ENCODE measurements around the gene ERN2. TPM values are rescaled to one million over a fixed set of nuclear protein-coding genes. Genes with fewer than 3 reads are reported as not detected.

Gene ERN2
- total RNA-seq, 1 donor from 2014 or later = 1.8 TPM

- Histone ChIP-seq H2AFZ (replicated peaks) (no peak overlapping the region), H3K9ac (no peak overlapping the region), H3K36me3 (no peaks in the 10 kb centered on the region), H3K4me3 (no peak overlapping the region), H3F3A (ENCODE audit: low read depth) (peaks cover 62% of the 10 kb centered on the region), H4K20me1 (ENCODE audit: low read depth) (peaks cover 11% of the 10 kb centered on the region), H3K4me1 (no peaks in the 10 kb centered on the region), H3K27ac (no peak overlapping the region), H3K79me2 (ENCODE audit: low read depth) (peaks cover 10% of the 10 kb centered on the region), H3K27me3 (no peaks in the 10 kb centered on the region), H3K4me2 (no peak overlapping the region), H3K9me3 (ENCODE audit: low read depth) (no peaks in the 10 kb centered on the region)
- H3K36me3 Mint-ChIP-seq = peaks cover 19% of the 10 kb centered on the region
- H3K4me3 Mint-ChIP-seq = no peak overlapping the region
- H3K27ac Mint-ChIP-seq = no peak overlapping the region
- TF ChIP-seq CTCF (IDR thresholded peaks at IDR 0.05) (no peak), EZH2 (IDR thresholded peaks at IDR 0.05) (no peak), EZH2phosphoT487 (IDR thresholded peaks at IDR 0.05) (no peak)
- no peak for DNase-seq (ENCODE audit: low spot score)
- peaks cover 14% of the 10 kb centered on the region for H3K4me1 Mint-ChIP-seq
- H3K27me3 Mint-ChIP-seq (ENCODE audit: insufficient read depth, low read depth) = no peaks in the 10 kb centered on the region
- no peaks in the 10 kb centered on the region for H3K9me3 Mint-ChIP-seq
These were observed 20.7 kb downstream of the ERN2 start for GRCh38 chr16:23692190-23692837.

- H3K4me2 ChIP-seq = no peak overlapping the region
- H3K4me1 Mint-ChIP-seq = peaks cover 14% of the 10 kb centered on the region
- H4K20me1 ChIP-seq (ENCODE audit: low read depth) = peaks cover 12% of the 10 kb centered on the region
- H3F3A ChIP-seq (ENCODE audit: low read depth) = peaks cover 62% of the 10 kb centered on the region
- peaks cover 23% of the 10 kb centered on the region for H3K36me3 Mint-ChIP-seq
- no peak overlapping the region for H3K27ac ChIP-seq
- H3K27me3 Mint-ChIP-seq (ENCODE audit: insufficient read depth, low read depth) = no peaks in the 10 kb centered on the region
- H3K4me3 ChIP-seq = no peak overlapping the region
- H3K4me1 ChIP-seq = no peaks in the 10 kb centered on the region
- no peak overlapping the region for H3K4me3 Mint-ChIP-seq
- H3K9me3 Mint-ChIP-seq = no peaks in the 10 kb centered on the region
- H3K36me3 ChIP-seq = peaks cover 6% of the 10 kb centered on the region
- DNase-seq (ENCODE audit: low spot score) = no peak
- H3K27ac Mint-ChIP-seq = no peak overlapping the region
- H3K9me3 ChIP-seq (ENCODE audit: low read depth) = no peaks in the 10 kb centered on the region
- H2AFZ ChIP-seq (replicated peaks) = no peak overlapping the region
- H3K79me2 ChIP-seq (ENCODE audit: low read depth) = peaks cover 16% of the 10 kb centered on the region
- no peaks in the 10 kb centered on the region for H3K27me3 ChIP-seq
- no peak overlapping the region for H3K9ac ChIP-seq
- no peak for TF ChIP-seq EZH2phosphoT487 (IDR thresholded peaks at IDR 0.05)
- TF ChIP-seq CTCF (IDR thresholded peaks at IDR 0.05) = no peak
- TF ChIP-seq EZH2 (IDR thresholded peaks at IDR 0.05) = no peak
These were observed 21.4 kb downstream of the ERN2 start for GRCh38 chr16:23691483-23692189.

DNA sequence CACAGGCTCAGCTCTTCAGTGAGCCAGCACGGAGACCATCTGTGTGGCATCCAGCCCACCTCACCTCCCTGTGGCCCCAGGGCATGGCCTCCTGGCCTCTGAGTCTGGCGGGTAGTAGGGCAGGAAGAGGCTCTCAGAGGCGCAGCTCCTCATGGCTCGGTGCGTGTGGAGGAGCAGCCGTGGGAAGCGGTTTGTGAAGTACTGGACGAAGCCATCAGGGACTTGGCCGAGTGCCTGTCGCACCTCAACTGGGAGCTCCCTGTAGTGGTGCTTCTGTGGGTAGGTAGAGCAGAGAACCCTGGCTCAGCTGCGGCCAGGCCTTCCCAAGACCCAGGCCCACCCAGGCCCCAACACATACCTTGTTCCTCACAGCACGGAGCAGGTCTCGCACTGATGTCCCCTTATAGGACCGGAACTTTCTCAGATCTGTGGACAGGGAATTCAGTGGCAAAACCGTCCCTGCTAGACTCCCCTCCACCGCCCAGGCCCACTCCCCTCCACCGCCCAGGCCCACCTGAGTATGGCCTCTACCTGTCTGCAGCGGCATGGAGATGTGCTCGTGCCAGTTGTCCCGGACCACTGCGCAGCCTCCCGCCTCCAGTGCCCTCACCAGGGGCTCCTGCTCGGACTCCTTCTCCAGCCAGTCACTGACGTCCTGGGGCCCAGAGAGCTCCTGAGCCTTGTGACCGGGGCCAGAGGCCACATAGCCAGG, 22.1 kb downstream of the ERN2 start:
- TF ChIP-seq EZH2 (IDR thresholded peaks at IDR 0.05) (no peak), CTCF (IDR thresholded peaks at IDR 0.05) (no peak), EZH2phosphoT487 (IDR thresholded peaks at IDR 0.05) (no peak)
- peaks cover 62% of the 10 kb centered on the region for H3F3A ChIP-seq (ENCODE audit: low read depth)
- no peak overlapping the region for H3K9ac ChIP-seq
- no peak overlapping the region for H2AFZ ChIP-seq (replicated peaks)
- H3K4me1 ChIP-seq = no peaks in the 10 kb centered on the region
- no peak for DNase-seq (ENCODE audit: low spot score)
- no peak overlapping the region for H3K27ac ChIP-seq
- H3K27me3 ChIP-seq = no peaks in the 10 kb centered on the region
- H3K4me3 Mint-ChIP-seq = no peak overlapping the region
- no peak overlapping the region for H3K4me3 ChIP-seq
- H3K9me3 ChIP-seq (ENCODE audit: low read depth) = no peaks in the 10 kb centered on the region
- H3K9me3 Mint-ChIP-seq = no peaks in the 10 kb centered on the region
- H3K4me1 Mint-ChIP-seq = peaks cover 14% of the 10 kb centered on the region
- peaks cover 11% of the 10 kb centered on the region for H3K36me3 ChIP-seq
- no peak overlapping the region for H3K27ac Mint-ChIP-seq
- no peak overlapping the region for H3K4me2 ChIP-seq
- H4K20me1 ChIP-seq (ENCODE audit: low read depth) = peaks cover 17% of the 10 kb centered on the region
- H3K79me2 ChIP-seq (ENCODE audit: low read depth) = peaks cover 24% of the 10 kb centered on the region
- no peaks in the 10 kb centered on the region for H3K27me3 Mint-ChIP-seq (ENCODE audit: insufficient read depth, low read depth)
- H3K36me3 Mint-ChIP-seq = peaks cover 24% of the 10 kb centered on the region

All from neural progenitor cell (in vitro differentiated cells).